GM18873 (cell line): ENCODE data around the gene DNAJB6.

Experiments
- ATAC-seq: cut with Tn5 transposase; IDR thresholded peaks from one replicate; pipeline ENCODE4 v1.9.1; 2021; ENCODE audit warnings: mild to moderate bottlenecking, moderate library complexity, moderate number of reproducible peaks; ENCODE audit not compliant: unreplicated experiment, low FRiP score

DNAJB6 gene

GRCh38 chr7:157394246-157395191 lies 57.7 kb downstream of the DNAJB6 start:
- ATAC-seq, result no peak

GRCh38 chr7:157395206-157395605 lies 58.4 kb downstream of the DNAJB6 start:
- no peak for ATAC-seq

- ATAC-seq, result no peak
Observed at GRCh38 chr7:157396316-157397035, 59.7 kb downstream of the DNAJB6 start.

- no peak for ATAC-seq
Observed at GRCh38 chr7:157397036-157397720, 60.4 kb downstream of the DNAJB6 start.

- no peak for ATAC-seq
Observed at GRCh38 chr7:157397731-157398691, 61.2 kb downstream of the DNAJB6 start.

- no peak for ATAC-seq
Observed at GRCh38 chr7:157399086-157399687, 62.4 kb downstream of the DNAJB6 start.

- no peak for ATAC-seq
Observed at GRCh38 chr7:157400171-157400860, 63.5 kb downstream of the DNAJB6 start.

GRCh38 chr7:157401567-157402387 lies 65.0 kb downstream of the DNAJB6 start:
- no peak for ATAC-seq

- no peak for ATAC-seq
Observed at GRCh38 chr7:157402388-157402703, 65.5 kb downstream of the DNAJB6 start.

GRCh38 chr7:157402911-157403534 lies 66.2 kb downstream of the DNAJB6 start:
- no peak for ATAC-seq

- no peak for ATAC-seq
Observed at GRCh38 chr7:157403646-157404401, 67.0 kb downstream of the DNAJB6 start.

GRCh38 chr7:157404845-157405481 lies 68.2 kb downstream of the DNAJB6 start:
- no peak for ATAC-seq

GRCh38 chr7:157405501-157405900 lies 68.7 kb downstream of the DNAJB6 start:
- ATAC-seq, result no peak

- ATAC-seq, result no peak
Observed at GRCh38 chr7:157405914-157406810, 69.4 kb downstream of the DNAJB6 start.

GRCh38 chr7:157406971-157407370 lies 70.2 kb downstream of the DNAJB6 start:
- no peak for ATAC-seq
